ENCODE measurements around the gene EEFSEC.

Gene EEFSEC

DNA sequence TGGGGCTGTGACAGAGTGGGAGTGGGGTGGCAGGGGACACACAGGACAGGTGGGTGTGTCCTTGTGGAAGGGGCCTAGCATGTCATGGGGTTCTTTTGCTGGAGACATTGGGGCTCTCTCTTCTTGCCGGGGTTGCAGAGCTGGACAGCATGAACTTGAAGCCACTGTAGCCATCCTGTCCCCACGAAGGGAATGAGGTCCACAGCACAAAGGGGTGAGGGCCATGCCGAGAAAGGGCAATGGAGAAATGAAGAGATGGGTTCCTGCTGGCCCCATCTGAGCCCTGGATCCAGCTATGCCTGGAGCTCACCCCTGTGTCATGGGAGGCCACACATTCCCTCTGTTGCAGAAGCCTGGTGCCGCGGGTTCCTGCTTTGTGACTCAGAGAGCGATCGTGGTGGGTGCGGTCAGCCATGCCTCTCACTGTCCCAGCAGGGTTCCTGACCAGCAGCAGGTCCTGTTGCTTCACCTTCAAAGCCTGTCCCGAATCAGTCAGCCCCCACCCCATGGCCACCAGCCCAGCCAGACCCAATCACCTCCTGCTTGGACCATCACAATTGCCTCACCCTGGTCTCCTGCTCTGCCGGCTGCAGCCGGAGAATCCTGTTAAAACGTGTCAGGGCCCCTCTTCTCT lies 263.4 kb downstream of the EEFSEC start:
- no peaks in the 10 kb centered on the region for H3K36me3 ChIP-seq (ENCODE audit: control insufficient read depth in 1 of 2, insufficient read depth in 2 of 2, low read length in 2 of 2)
- no peaks in the 10 kb centered on the region for H3K9me3 ChIP-seq (ENCODE audit: control insufficient read depth in 1 of 2, low read length in 2 of 2)
- no peaks in the 10 kb centered on the region for H3K4me1 ChIP-seq (ENCODE audit: control insufficient read depth in 1 of 2, insufficient read depth in 2 of 2, low read length in 2 of 2)
- H3K27me3 ChIP-seq (ENCODE audit: control insufficient read depth in 1 of 2, insufficient read depth in 2 of 2, low read length in 2 of 2) = no peaks in the 10 kb centered on the region
- no peak overlapping the region for H3K27ac ChIP-seq (ENCODE audit: low read depth, low read length)
- no peak overlapping the region for H3K9ac ChIP-seq (ENCODE audit: low read depth in 1 of 2, low read length in 2 of 2)
- H3K4me3 ChIP-seq (ENCODE audit: low read depth in 1 of 2, low read length in 2 of 2) = no peak overlapping the region

DNA sequence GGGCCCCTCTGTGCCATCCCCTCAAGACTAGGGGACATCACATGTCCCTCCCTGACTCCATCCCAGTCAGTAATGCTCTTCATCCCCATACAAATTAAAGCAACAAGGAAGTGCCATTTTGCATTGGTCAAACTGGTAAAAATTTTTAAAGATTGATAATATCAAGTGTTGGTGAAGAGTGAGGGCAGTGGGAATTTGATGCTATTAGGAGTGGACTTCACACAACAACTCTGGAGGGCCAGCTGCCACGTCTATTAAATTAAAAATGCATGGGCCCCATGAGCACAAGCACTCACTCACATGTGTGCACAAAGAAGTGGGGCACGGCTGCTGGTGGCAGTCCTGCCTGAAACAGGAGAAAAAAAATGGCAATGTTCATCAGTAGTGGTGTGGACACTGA lies 265.6 kb downstream of the EEFSEC start:
- H3K36me3 ChIP-seq (ENCODE audit: control insufficient read depth in 1 of 2, insufficient read depth in 2 of 2, low read length in 2 of 2) = no peaks in the 10 kb centered on the region
- H3K9ac ChIP-seq (ENCODE audit: low read depth in 1 of 2, low read length in 2 of 2) = no peak overlapping the region

DNA sequence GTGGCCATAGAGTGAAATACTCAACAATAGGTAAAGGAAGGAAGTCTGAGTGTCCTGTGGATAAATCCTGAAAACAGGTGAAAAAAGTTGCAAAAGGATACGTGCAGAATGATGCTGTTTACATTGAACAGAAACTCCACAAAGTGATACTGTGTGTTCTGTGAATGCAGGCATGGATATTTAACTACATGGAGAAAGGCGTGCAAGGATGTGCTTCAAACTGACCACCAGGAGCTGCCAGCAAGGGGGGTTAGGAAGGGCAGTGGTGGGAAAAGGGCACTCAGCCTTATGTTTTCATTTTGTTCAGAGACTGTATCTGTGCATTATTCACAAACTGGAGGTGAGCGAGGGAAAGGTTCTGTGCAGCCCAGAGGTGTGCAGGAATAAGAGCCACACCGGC lies 266.0 kb downstream of the EEFSEC start:
- Histone ChIP-seq H3K36me3 (ENCODE audit: control insufficient read depth in 1 of 2, insufficient read depth in 2 of 2, low read length in 2 of 2) (no peaks in the 10 kb centered on the region), H3K4me1 (ENCODE audit: control insufficient read depth in 1 of 2, insufficient read depth in 2 of 2, low read length in 2 of 2) (no peaks in the 10 kb centered on the region), H3K27me3 (ENCODE audit: control insufficient read depth in 1 of 2, insufficient read depth in 2 of 2, low read length in 2 of 2) (no peaks in the 10 kb centered on the region), H3K27ac (ENCODE audit: low read depth, low read length) (no peak overlapping the region), H3K9me3 (ENCODE audit: control insufficient read depth in 1 of 2, low read length in 2 of 2) (no peaks in the 10 kb centered on the region), H3K9ac (ENCODE audit: low read depth in 1 of 2, low read length in 2 of 2) (no peak overlapping the region), H3K4me3 (ENCODE audit: low read depth in 1 of 2, low read length in 2 of 2) (no peak overlapping the region)

More for the DNA sequence above, 265.6 kb downstream of the EEFSEC start:
- Histone ChIP-seq H3K4me1 (ENCODE audit: control insufficient read depth in 1 of 2, insufficient read depth in 2 of 2, low read length in 2 of 2) (no peaks in the 10 kb centered on the region), H3K27me3 (ENCODE audit: control insufficient read depth in 1 of 2, insufficient read depth in 2 of 2, low read length in 2 of 2) (no peaks in the 10 kb centered on the region), H3K4me3 (ENCODE audit: low read depth in 1 of 2, low read length in 2 of 2) (no peak overlapping the region), H3K9me3 (ENCODE audit: control insufficient read depth in 1 of 2, low read length in 2 of 2) (no peaks in the 10 kb centered on the region), H3K27ac (ENCODE audit: low read depth, low read length) (no peak overlapping the region)

DNA sequence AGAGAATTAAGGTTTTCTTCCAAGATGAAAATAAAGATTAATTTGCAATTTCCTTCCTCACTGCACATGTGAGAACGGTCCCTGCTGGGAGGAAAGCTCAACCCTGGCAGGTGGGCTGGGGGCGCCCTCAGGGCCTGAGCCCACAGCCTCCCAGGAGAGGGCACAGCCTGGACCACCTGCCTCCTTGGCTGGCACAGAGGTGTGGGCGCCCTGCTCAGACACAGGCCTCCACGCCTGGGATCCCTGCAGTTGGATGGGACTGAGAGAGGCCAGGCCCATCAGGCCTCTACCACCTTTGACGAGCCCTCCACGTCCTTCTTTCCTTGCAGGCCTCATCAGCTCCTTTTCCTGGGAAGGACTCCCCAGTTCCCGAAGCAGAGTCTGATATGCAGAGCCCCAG lies 267.0 kb downstream of the EEFSEC start:
- H3K4me1 ChIP-seq (ENCODE audit: control insufficient read depth in 1 of 2, insufficient read depth in 2 of 2, low read length in 2 of 2) = no peaks in the 10 kb centered on the region
- no peak overlapping the region for H3K4me3 ChIP-seq (ENCODE audit: low read depth in 1 of 2, low read length in 2 of 2)
- no peak overlapping the region for H3K27ac ChIP-seq (ENCODE audit: low read depth, low read length)
- H3K9ac ChIP-seq (ENCODE audit: low read depth in 1 of 2, low read length in 2 of 2) = no peak overlapping the region
- no peaks in the 10 kb centered on the region for H3K27me3 ChIP-seq (ENCODE audit: control insufficient read depth in 1 of 2, insufficient read depth in 2 of 2, low read length in 2 of 2)
- H3K9me3 ChIP-seq (ENCODE audit: control insufficient read depth in 1 of 2, low read length in 2 of 2) = no peaks in the 10 kb centered on the region
- no peaks in the 10 kb centered on the region for H3K36me3 ChIP-seq (ENCODE audit: control insufficient read depth in 1 of 2, insufficient read depth in 2 of 2, low read length in 2 of 2)

DNA sequence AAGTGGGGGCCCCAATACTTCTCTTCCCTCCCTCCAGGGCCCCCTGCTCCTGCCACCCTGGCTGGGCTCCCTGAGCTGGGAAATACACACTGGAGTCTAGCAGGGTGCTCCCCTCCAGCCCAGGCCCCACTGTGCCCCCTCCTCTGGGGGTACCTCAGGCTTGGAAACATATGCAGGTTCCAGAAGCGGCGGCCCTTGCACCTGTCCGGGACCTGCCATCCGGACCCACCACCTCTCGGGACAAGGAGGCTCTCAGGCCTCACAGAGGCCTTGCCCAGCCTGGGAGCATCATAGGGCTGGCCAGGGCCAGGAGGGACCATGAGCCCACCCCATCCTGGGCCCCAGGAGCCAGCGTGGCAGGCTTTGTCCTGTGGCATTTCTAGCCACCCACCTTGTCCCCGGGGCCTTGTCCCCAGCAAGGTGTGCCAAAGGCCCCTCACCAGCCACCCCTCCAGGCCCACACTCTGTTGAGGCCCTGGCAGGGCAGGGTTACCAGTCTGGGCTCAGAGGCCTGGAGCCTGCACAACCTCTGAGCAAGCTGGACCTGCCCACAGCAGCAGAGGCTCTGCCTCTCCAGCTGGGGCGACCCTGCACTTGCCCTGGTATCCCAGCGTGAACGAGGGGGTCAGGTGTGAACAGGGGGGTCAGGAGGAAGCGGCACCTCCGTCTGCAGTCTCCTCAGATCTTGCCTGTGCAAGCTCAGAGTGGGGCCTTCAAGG lies 267.6 kb downstream of the EEFSEC start:
- Histone ChIP-seq H3K27me3 (ENCODE audit: control insufficient read depth in 1 of 2, insufficient read depth in 2 of 2, low read length in 2 of 2) (no peaks in the 10 kb centered on the region), H3K4me1 (ENCODE audit: control insufficient read depth in 1 of 2, insufficient read depth in 2 of 2, low read length in 2 of 2) (no peaks in the 10 kb centered on the region), H3K4me3 (ENCODE audit: low read depth in 1 of 2, low read length in 2 of 2) (no peak overlapping the region), H3K36me3 (ENCODE audit: control insufficient read depth in 1 of 2, insufficient read depth in 2 of 2, low read length in 2 of 2) (no peaks in the 10 kb centered on the region), H3K9ac (ENCODE audit: low read depth in 1 of 2, low read length in 2 of 2) (no peak overlapping the region), H3K27ac (ENCODE audit: low read depth, low read length) (no peak overlapping the region), H3K9me3 (ENCODE audit: control insufficient read depth in 1 of 2, low read length in 2 of 2) (no peaks in the 10 kb centered on the region)

DNA sequence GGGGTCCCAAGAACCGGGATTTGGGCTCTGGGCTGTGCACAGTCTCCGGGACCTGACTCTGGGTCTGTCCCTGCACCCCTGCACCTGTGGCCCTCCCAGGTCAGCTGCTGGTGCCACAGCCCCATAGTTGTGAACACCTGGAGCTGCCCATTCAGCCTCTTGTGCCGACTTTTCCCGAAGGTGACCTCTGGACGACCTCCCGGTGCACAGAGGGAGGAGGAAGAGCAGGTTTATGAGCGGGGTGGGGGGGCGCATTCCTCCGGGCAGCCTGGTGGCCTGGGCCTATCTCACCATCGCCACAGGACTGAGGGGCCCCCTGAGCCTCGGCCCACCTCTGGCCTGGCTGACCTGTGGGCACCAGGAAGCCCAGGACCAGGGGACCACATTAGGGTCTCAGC lies 268.2 kb downstream of the EEFSEC start:
- Histone ChIP-seq H3K9ac (ENCODE audit: low read depth in 1 of 2, low read length in 2 of 2) (no peak overlapping the region), H3K4me1 (ENCODE audit: control insufficient read depth in 1 of 2, insufficient read depth in 2 of 2, low read length in 2 of 2) (peaks cover 0 to 3% of the 10 kb centered on the region in 2 donors)

DNA sequence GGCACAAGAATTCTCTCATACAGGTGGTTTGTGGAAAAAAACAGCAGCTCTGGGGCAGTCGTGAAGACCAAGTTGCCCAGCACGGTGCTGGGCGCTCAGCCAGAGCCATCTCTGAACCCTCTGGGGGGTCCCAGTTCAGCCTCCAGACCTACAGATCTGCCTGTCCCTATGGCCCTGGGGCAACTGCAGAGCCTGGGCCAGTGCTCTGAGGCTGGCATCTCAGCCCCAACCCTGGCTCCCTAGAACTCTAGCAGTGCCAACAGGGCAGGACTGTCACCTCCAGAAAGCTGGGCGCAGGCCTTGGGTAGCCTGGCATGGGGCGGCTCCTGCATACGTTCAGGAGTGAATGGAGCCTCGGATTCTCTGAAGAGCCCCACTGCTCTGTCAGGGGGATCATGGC lies 268.7 kb downstream of the EEFSEC start:
- H3K4me3 ChIP-seq (ENCODE audit: low read depth in 1 of 2, low read length in 2 of 2) = no peak overlapping the region
- H3K9ac ChIP-seq (ENCODE audit: low read depth in 1 of 2, low read length in 2 of 2) = no peak overlapping the region
- no peaks in the 10 kb centered on the region for H3K27me3 ChIP-seq (ENCODE audit: control insufficient read depth in 1 of 2, insufficient read depth in 2 of 2, low read length in 2 of 2)
- no peaks in the 10 kb centered on the region for H3K36me3 ChIP-seq (ENCODE audit: control insufficient read depth in 1 of 2, insufficient read depth in 2 of 2, low read length in 2 of 2)
- no peaks in the 10 kb centered on the region for H3K9me3 ChIP-seq (ENCODE audit: control insufficient read depth in 1 of 2, low read length in 2 of 2)
- no peak overlapping the region for H3K27ac ChIP-seq (ENCODE audit: low read depth, low read length)
- peaks cover 0 to 3% of the 10 kb centered on the region in 2 donors for H3K4me1 ChIP-seq (ENCODE audit: control insufficient read depth in 1 of 2, insufficient read depth in 2 of 2, low read length in 2 of 2)

More for the DNA sequence above, 268.2 kb downstream of the EEFSEC start:
- Histone ChIP-seq H3K27ac (ENCODE audit: low read depth, low read length) (no peak overlapping the region), H3K27me3 (ENCODE audit: control insufficient read depth in 1 of 2, insufficient read depth in 2 of 2, low read length in 2 of 2) (no peaks in the 10 kb centered on the region), H3K36me3 (ENCODE audit: control insufficient read depth in 1 of 2, insufficient read depth in 2 of 2, low read length in 2 of 2) (no peaks in the 10 kb centered on the region), H3K4me3 (ENCODE audit: low read depth in 1 of 2, low read length in 2 of 2) (no peak overlapping the region), H3K9me3 (ENCODE audit: control insufficient read depth in 1 of 2, low read length in 2 of 2) (no peaks in the 10 kb centered on the region)

DNA sequence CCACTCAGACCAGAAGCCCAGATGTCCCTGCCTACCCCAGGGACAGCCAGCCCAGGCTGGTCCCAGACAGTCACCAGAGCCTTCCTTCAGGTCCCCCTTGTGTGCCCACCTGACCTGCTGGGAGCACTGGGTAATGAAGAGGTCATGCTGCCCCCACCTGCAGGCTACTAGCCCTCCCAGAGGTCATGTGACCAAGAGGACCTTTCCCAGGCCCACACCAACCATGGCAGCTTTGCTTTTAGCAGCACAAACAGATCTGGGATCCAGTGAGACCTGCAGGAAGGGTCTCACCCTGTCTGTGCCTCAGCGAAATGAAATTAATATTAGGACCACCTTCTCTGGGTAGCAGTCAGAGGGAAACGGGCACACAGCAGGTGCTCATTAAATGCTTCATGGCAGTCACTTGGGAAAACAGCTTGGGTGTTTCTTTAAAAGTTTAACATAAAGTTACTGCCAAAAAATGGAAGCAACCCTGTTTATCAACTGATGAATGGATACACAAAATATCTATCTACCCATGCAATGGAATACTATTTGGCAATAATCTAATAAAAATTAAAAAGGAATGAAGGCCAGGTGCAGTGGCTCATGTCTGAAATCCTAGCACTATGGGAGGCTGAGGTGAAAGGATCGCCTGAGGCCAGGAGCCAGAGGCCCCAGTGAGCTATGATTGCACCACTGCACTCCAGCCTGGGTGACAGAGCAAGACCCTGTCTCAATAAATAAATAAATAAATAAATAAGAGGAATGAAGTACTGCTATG lies 269.7 kb downstream of the EEFSEC start:
- H3K9me3 ChIP-seq (ENCODE audit: control insufficient read depth in 1 of 2, low read length in 2 of 2) = no peaks in the 10 kb centered on the region
- H3K4me1 ChIP-seq (ENCODE audit: control insufficient read depth in 1 of 2, insufficient read depth in 2 of 2, low read length in 2 of 2) = peaks cover 0 to 3% of the 10 kb centered on the region in 2 donors
- H3K4me3 ChIP-seq (ENCODE audit: low read depth in 1 of 2, low read length in 2 of 2) = no peak overlapping the region
- peaks cover 0 to 8% of the 10 kb centered on the region in 2 donors for H3K27me3 ChIP-seq (ENCODE audit: control insufficient read depth in 1 of 2, insufficient read depth in 2 of 2, low read length in 2 of 2)
- H3K36me3 ChIP-seq (ENCODE audit: control insufficient read depth in 1 of 2, insufficient read depth in 2 of 2, low read length in 2 of 2) = no peaks in the 10 kb centered on the region
- no peak overlapping the region for H3K27ac ChIP-seq (ENCODE audit: low read depth, low read length)
- no peak overlapping the region for H3K9ac ChIP-seq (ENCODE audit: low read depth in 1 of 2, low read length in 2 of 2)

DNA sequence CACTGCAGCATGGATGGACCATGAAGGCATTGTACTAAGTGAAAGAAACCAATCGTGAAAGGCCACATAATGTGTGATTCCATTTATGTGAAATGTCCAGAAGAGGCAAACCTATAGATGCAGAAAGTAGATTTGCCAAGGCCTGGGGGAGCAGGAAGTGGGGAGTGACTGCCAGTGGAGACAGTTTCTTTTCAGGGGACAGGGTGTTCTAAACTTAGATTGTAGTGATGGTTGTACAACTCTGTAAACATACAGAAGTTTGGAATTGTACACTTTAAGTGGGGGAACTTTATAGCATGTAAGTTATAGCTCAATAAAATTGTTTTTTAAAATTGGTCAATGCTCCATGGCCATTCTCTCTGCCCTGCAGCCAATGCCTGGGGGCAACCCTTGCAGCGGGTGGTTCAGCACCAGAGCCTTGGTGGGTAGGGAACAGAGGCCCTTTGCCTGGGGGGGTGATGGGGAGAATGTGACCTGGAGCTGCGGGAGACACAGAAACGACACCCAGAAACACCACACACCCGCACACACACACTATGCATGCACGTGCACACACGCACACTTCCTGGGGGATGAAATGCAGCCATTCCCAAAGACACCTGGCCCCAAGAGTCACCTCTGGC lies 270.4 kb downstream of the EEFSEC start:
- peaks cover 0 to 8% of the 10 kb centered on the region in 2 donors for H3K27me3 ChIP-seq (ENCODE audit: control insufficient read depth in 1 of 2, insufficient read depth in 2 of 2, low read length in 2 of 2)
- H3K27ac ChIP-seq (ENCODE audit: low read depth, low read length) = no peak overlapping the region
- no peaks in the 10 kb centered on the region for H3K36me3 ChIP-seq (ENCODE audit: control insufficient read depth in 1 of 2, insufficient read depth in 2 of 2, low read length in 2 of 2)
- no peak overlapping the region for H3K4me3 ChIP-seq (ENCODE audit: low read depth in 1 of 2, low read length in 2 of 2)
- no peak overlapping the region for H3K9ac ChIP-seq (ENCODE audit: low read depth in 1 of 2, low read length in 2 of 2)
- no peaks in the 10 kb centered on the region for H3K9me3 ChIP-seq (ENCODE audit: control insufficient read depth in 1 of 2, low read length in 2 of 2)
- peaks cover 0 to 3% of the 10 kb centered on the region in 2 donors for H3K4me1 ChIP-seq (ENCODE audit: control insufficient read depth in 1 of 2, insufficient read depth in 2 of 2, low read length in 2 of 2)
